ENCODE results near the gene IPO11. TPM values are rescaled to one million over a fixed set of nuclear protein-coding genes. Genes with fewer than 3 reads are reported as not detected.

Gene IPO11
- total RNA-seq, 6 experiments from 2014 or later, result 33.4 to 43.3 (median 38.4) TPM

GRCh38 chr5:62534461-62535236 is 122.1 kb downstream of the IPO11 start:
- H3K27me3 Mint-ChIP-seq (ENCODE audit: insufficient read depth), result no peaks in the 10 kb centered on the region
- H3K9me3 Mint-ChIP-seq, result peaks cover 6% of the 10 kb centered on the region
- H3K27ac Mint-ChIP-seq, result no peak overlapping the region
- TF ChIP-seq CTCF (IDR thresholded peaks at IDR 0.05), result no peak
- peaks cover 13% of the 10 kb centered on the region for H3K4me1 Mint-ChIP-seq (ENCODE audit: low read depth)
- peaks cover 18% of the 10 kb centered on the region for H3K36me3 Mint-ChIP-seq (ENCODE audit: low read depth)
- no peak for DNase-seq
- H3K4me3 Mint-ChIP-seq, result no peak overlapping the region

GRCh38 chr5:62536232-62536631 is 123.7 kb downstream of the IPO11 start:
- Mint-ChIP-seq H3K36me3 (ENCODE audit: low read depth) (peaks cover 14% of the 10 kb centered on the region), H3K9me3 (peaks cover 6% of the 10 kb centered on the region), H3K27ac (no peak overlapping the region), H3K4me1 (ENCODE audit: low read depth) (peaks cover 13% of the 10 kb centered on the region), H3K27me3 (ENCODE audit: insufficient read depth) (no peaks in the 10 kb centered on the region; the same call in 1 of the 2 replicates), H3K4me3 (no peak overlapping the region)
- no peak for TF ChIP-seq CTCF (IDR thresholded peaks at IDR 0.05)
- DNase-seq, result no peak

GRCh38 chr5:62536783-62537182 is 124.2 kb downstream of the IPO11 start:
- DNase-seq, result no peak
- H3K4me1 Mint-ChIP-seq (ENCODE audit: low read depth), result peaks cover 13% of the 10 kb centered on the region
- peaks cover 14% of the 10 kb centered on the region for H3K36me3 Mint-ChIP-seq (ENCODE audit: low read depth)
- H3K27me3 Mint-ChIP-seq (ENCODE audit: insufficient read depth), result no peaks in the 10 kb centered on the region; the same call in 1 of the 2 replicates
- no peak overlapping the region for H3K27ac Mint-ChIP-seq
- H3K9me3 Mint-ChIP-seq, result peaks cover 6% of the 10 kb centered on the region
- TF ChIP-seq CTCF (IDR thresholded peaks at IDR 0.05), result no peak
- no peak overlapping the region for H3K4me3 Mint-ChIP-seq

- Mint-ChIP-seq H3K4me1 (ENCODE audit: low read depth) (peaks cover 13% of the 10 kb centered on the region), H3K27ac (peak overlapping the region; percentile 88), H3K9me3 (peaks cover 6% of the 10 kb centered on the region), H3K36me3 (ENCODE audit: low read depth) (peaks cover 16% of the 10 kb centered on the region), H3K4me3 (peak overlapping the region; percentile 35; the same call in 1 of the 2 replicates), H3K27me3 (ENCODE audit: insufficient read depth) (no peaks in the 10 kb centered on the region; the same call in 1 of the 2 replicates)
- TF ChIP-seq CTCF (IDR thresholded peaks at IDR 0.05), result no peak
- peak; percentile 90 for DNase-seq
These were observed 125.7 kb downstream of the IPO11 start for GRCh38 chr5:62538017-62538942.

- TF ChIP-seq CTCF (IDR thresholded peaks at IDR 0.05), result no peak
- Mint-ChIP-seq H3K36me3 (ENCODE audit: low read depth) (peaks cover 39% of the 10 kb centered on the region), H3K4me1 (ENCODE audit: low read depth) (peaks cover 13% of the 10 kb centered on the region), H3K4me3 (no peak overlapping the region), H3K9me3 (peaks cover 6% of the 10 kb centered on the region), H3K27me3 (ENCODE audit: insufficient read depth) (no peaks in the 10 kb centered on the region; the same call in 1 of the 2 replicates), H3K27ac (no peak overlapping the region)
- no peak for DNase-seq
These were observed 130.2 kb downstream of the IPO11 start for GRCh38 chr5:62542720-62543119.

Measured in HFFc6 (cell line).